Activated naive CD4-positive, alpha-beta T cell treated with anti-CD3 and anti-CD28 coated beads, Interleukin-2, amount 10 ng/mL, durations not matched to agents 7 days and 5 days (primary cell): Measurements from ENCODE around the gene SNX32.

Experiments used
- CTCF ChIA-PET: fragments of 350-600 bp; sonication (Branson Sonifier 250); formaldehyde crosslinking; loops from one replicate; lab custom pipeline; 2021; ENCODE audit warnings: antibody characterized with exemption; lab: Charles Lee
- DNase-seq: peaks from one replicate; pipeline ENCODE4 v3.0.0-alpha.2; 2020
- H3K27ac Mint-ChIP-seq: one replicate; pipeline ENCODE4 v1.8.0; 2021; ENCODE audit warnings: mild to moderate bottlenecking, moderate library complexity, mixed read lengths
- H3K27me3 Mint-ChIP-seq: one replicate; pipeline ENCODE4 v1.8.0; 2021; ENCODE audit warnings: mild to moderate bottlenecking, mixed read lengths
- H3K36me3 Mint-ChIP-seq: one replicate; pipeline ENCODE4 v1.8.0; 2021; ENCODE audit warnings: mixed read lengths
- H3K4me1 Mint-ChIP-seq: one replicate; pipeline ENCODE4 v1.8.0; 2021; ENCODE audit warnings: mixed read lengths
- H3K4me3 Mint-ChIP-seq: one replicate; pipeline ENCODE4 v1.8.0; 2021; ENCODE audit warnings: mild to moderate bottlenecking, moderate library complexity, mixed read lengths
- H3K9me3 Mint-ChIP-seq: one replicate; pipeline ENCODE4 v1.8.0; 2021; ENCODE audit warnings: mixed read lengths

Gene SNX32

DNA sequence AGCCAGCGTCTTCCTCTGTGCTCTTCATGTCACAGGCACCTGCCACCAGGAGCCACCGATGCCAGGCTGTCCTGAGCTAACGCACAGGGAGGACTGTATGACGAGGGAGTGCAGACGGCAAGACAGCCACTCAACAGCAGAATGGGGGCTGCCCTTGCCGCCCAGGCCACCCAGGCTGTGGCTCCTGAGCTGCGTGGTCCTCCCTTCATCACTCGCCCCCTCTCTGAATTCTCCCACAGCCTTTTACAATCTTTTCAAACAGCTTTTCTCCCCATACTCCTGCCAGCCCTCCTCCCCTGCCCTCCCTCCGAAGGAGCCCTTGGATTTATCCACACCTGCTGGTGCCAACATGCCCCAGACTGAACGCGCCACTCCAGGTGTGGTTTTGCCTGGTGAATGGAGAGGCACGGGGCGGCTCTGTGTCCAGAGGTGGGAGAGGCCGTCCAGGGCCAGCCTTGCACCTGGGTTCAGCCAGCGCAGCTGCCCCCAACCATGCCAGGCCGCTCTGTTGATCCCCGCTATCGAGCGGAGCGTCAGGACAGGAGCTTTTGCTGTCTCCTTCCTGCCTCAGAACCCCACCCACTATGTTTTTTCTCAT lies 24.9 kb upstream of the SNX32 start:
- Mint-ChIP-seq H3K4me1 (peaks cover 11% of the 10 kb centered on the region), H3K27ac (no peak overlapping the region), H3K36me3 (no peaks in the 10 kb centered on the region), H3K27me3 (peaks cover 62% of the 10 kb centered on the region), H3K4me3 (no peak overlapping the region), H3K9me3 (no peaks in the 10 kb centered on the region)
- no peak for DNase-seq
- CTCF ChIA-PET = interaction anchor here (1.0 to 3.8 kb wide), 3 partner anchors 29 to 78 kb away, joined by 3 to 19 read pairs (median 3); partner anchors contain the start of gene AP5B1

DNA sequence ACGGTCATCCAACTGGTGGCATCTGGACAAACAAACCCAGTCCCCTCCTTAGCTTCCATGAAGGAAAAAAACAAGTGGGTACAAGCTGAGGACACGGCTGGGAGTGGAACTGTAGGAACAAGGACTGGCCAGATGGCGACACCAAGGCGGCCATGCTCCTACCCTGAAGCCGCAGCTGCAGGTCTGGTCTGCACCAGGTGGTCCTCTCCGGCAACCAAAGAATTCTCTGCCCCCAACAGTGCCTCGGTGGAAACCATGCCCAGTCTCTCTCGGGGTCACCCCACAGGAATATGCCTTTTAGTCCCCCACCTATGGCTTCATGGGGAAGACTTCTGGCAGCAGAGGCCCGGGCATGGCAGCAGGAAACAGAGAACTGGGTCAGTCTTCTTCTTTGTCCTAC lies 24.3 kb upstream of the SNX32 start:
- no peak for DNase-seq
- Mint-ChIP-seq H3K27ac (no peak overlapping the region), H3K9me3 (no peaks in the 10 kb centered on the region), H3K27me3 (peaks cover 56% of the 10 kb centered on the region), H3K4me3 (no peak overlapping the region), H3K36me3 (no peaks in the 10 kb centered on the region), H3K4me1 (peaks cover 12% of the 10 kb centered on the region)
- CTCF ChIA-PET = interaction anchor here (1.0 to 3.8 kb wide), 4 partner anchors 30 to 104 kb away, joined by 3 to 19 read pairs (median 4); partner anchors contain the start of gene AP5B1

DNA sequence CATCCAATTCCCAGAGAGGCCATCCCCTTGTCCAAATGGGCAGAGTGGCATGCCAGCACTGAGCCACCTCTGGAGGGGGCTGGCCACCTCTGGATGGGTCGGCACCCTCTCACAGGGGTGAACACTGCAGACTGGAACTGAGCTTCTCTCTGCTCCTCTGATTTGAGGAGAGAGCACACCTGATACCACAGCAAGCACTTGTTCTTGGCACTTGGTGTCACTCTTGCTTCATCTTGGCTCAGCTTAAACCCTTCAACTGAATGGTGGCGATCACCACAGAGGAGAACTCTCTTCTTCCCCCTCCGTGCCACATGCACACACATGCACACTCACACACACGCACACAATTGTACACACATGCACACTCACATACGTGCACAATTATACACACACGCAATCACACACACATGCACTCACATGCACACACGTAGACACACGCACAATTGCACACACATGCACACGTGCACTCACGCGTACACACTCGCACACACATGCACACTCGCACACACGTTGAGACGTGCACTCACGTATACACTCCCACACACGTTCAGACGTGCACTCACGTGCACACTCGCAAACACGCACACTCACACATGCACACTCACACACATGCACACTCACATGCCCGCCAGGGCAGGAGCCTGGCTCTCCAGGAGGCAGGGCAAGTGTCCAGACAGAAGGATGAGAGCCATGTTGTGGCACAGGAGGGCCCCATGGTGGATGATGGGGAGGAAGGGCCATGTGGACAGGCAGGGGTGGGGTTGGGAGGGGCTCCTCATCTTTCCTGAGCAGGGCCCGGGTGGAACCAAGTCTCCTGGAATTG lies 23.5 kb upstream of the SNX32 start:
- Mint-ChIP-seq H3K4me1 (peaks cover 12% of the 10 kb centered on the region), H3K4me3 (no peak overlapping the region), H3K27ac (no peak overlapping the region), H3K27me3 (peaks cover 60% of the 10 kb centered on the region), H3K36me3 (no peaks in the 10 kb centered on the region), H3K9me3 (no peaks in the 10 kb centered on the region)
- CTCF ChIA-PET = interaction anchor here (1.0 to 3.8 kb wide), 5 partner anchors 30 to 105 kb away, joined by 3 to 19 read pairs (median 6); partner anchors contain the start of gene AP5B1
- DNase-seq = no peak

DNA sequence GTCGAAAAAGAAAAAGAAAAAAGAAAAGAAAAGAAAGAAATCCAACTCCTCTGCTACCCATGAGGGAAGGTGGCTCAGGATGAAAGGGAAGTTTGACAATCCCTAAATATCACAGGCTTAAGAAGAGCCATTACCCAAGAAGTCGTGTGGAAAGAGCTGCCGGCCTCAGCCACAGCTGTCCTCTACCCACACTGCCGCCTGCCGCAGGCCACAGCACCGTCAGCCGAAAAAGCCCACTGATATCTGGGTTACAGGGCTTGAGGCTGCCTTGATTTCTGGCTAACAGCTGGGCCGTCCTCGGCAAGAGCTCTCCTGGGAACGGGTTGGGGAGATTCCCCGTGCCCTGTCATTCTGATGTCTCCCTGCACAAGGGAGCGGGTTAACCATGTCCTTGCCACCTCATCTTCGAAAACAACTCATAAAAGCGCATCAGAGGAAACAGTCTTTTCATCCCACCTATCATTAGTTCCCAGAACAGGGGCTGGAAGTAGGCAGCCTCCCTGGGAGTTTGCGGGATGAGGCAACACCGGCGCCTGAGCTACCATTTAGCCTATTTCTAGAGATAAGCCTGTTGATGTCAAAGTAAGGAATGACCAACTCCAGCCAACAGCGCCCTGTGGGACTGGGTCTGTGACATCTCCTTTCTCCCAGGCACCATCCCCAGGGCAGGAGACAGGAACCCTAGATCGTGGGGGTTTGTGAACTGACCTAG lies 21.8 kb upstream of the SNX32 start:
- CTCF ChIA-PET = interaction anchor here (1.0 to 2.6 kb wide), 4 partner anchors 15 to 100 kb away, joined by 3 to 11 read pairs (median 5); partner anchors contain the start of genes AP5B1 and KAT5
- Mint-ChIP-seq H3K36me3 (peaks cover 7% of the 10 kb centered on the region), H3K4me1 (peaks cover 19% of the 10 kb centered on the region), H3K27ac (no peak overlapping the region), H3K9me3 (no peaks in the 10 kb centered on the region), H3K4me3 (no peak overlapping the region), H3K27me3 (peaks cover 52% of the 10 kb centered on the region)
- no peak for DNase-seq

DNA sequence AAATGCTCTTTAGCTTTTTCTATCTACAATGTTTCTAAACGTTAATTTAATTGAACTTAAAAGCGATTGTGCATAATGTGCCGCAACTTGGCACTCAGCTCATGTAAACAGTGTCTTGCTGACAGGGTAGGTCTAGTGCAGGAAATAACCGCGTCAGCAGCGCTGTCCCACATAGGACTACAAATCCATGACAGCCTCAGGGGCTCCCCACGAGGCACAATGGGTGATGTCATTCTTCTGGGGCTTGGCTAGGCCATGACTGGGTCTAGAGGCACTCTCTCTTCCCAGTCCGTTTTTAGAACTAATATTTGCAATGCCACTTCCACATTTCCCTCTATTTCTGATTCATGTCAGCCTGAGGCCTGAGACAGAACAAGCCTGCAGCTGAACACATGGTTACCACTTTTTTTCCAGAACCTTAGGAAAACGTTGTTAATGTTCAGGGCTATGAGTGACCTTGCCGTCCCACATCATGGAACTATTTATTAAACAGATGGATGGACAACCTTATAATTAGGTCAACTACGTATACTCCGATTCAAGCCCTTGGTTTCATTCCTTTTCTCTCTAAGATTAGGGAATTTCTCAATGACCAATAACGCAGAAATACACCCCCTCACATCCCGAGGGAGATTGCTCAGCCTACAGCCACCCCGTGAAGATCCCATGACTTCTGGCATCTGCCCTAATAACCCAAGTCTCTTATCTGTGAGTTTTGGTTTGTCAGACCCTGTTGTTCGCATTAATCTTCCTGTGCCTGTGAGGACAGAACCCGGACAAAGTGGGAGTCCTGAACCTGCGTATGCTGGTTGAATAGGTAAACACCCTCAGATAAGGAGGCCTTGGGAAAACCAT lies 19.4 kb upstream of the SNX32 start:
- Mint-ChIP-seq H3K27ac (no peak overlapping the region), H3K4me3 (no peak overlapping the region), H3K9me3 (no peaks in the 10 kb centered on the region), H3K27me3 (peaks cover 32% of the 10 kb centered on the region), H3K36me3 (peaks cover 7% of the 10 kb centered on the region), H3K4me1 (peaks cover 33% of the 10 kb centered on the region)
- CTCF ChIA-PET = interaction anchor here (1.0 to 6.5 kb wide), 4 partner anchors 13 to 103 kb away, joined by 3 to 128 read pairs (median 5); partner anchors contain the start of genes AP5B1 and KAT5
- DNase-seq = no peak

DNA sequence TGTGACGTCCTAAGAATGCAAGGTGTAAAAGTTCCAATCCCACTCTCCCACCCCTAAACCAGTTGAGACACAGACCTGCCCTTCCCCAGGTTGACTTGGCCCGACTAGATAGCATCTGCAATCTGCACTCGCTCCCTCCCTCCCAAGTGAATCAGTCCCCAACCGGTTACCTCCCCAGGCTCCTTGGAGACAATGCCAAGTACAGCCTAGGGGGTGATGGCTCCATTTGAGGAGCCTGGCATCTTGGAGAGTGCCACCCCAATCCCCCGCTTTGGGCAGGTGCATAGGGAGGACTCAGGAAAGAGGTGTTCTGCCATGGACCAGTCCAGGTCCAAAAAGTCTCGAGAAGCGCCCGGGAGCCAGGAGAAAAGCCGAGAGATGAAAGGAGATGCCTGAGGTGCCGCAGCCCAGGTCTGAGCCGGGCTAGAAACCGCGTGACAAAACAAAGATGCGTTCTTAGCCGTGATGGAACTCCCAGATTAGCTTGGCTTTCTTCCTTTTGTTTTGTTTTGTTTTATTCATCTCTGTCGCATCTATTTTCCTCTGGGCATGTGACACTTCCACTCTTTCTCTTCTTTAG lies 18.7 kb upstream of the SNX32 start:
- Mint-ChIP-seq H3K9me3 (no peaks in the 10 kb centered on the region), H3K27me3 (peaks cover 25% of the 10 kb centered on the region), H3K4me3 (no peak overlapping the region), H3K36me3 (peaks cover 7% of the 10 kb centered on the region), H3K27ac (no peak overlapping the region), H3K4me1 (peaks cover 33% of the 10 kb centered on the region)
- no peak for DNase-seq
- CTCF ChIA-PET = interaction anchor here (1.8 to 6.5 kb wide), 3 partner anchors 38 to 104 kb away, joined by 6 to 128 read pairs (median 33); partner anchors contain the start of genes AP5B1 and KAT5

DNA sequence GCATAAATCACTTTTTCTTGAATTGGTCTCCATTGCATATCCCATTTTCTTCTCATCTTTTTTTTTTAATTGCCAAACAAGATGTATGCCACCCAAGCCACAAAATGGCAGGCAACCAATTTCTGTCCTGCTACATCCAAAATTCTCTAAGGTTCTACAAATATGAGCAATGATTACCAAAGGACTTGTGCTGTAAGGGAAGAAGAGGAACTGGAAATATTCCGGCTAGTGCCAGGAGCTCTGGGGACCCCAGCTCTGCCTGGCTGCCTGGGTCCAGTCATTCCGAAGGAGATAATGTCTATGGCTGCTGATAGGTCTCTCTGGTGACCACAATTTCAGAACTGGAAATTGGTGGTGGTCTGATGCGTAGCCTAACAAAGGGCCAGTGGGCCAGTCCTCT lies 17.1 kb upstream of the SNX32 start:
- CTCF ChIA-PET = interaction anchor here (0.6 to 6.5 kb wide), 12 partner anchors 10 to 206 kb away, joined by 3 to 128 read pairs (median 4); partner anchors contain the start of genes AP5B1 and KAT5
- H3K36me3 Mint-ChIP-seq = peaks cover 7% of the 10 kb centered on the region
- no peak for DNase-seq
- no peaks in the 10 kb centered on the region for H3K9me3 Mint-ChIP-seq
- H3K27ac Mint-ChIP-seq = no peak overlapping the region
- H3K4me3 Mint-ChIP-seq = peak overlapping the region; percentile 73
- peaks cover 22% of the 10 kb centered on the region for H3K27me3 Mint-ChIP-seq
- peaks cover 23% of the 10 kb centered on the region for H3K4me1 Mint-ChIP-seq

DNA sequence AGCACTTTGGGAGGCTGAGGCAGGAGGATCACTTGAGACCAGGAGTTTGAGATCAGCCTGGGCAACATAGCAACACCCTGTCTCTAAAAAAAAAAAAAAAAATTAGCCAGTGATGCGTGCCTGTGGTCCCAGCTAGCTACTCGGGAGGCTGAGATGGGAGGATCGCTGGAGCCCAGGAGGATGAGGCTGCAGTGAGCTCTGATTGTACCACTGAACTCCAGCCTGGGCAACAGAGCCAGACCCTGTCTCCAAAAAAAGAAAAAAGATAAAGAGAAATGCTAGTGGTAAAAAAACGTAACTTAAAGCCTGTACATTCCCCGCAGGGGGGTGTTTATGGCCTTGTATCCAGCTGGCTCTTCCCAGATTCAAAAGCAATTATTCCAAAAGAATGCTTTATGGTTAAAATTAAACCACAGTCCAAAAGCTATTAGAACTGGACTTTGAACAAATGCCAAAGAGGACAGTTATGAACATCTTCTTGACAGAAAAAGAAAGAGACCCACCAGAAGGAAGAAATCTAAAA lies 16.4 kb upstream of the SNX32 start:
- H3K4me1 Mint-ChIP-seq = peaks cover 23% of the 10 kb centered on the region
- peak overlapping the region; percentile 84 for H3K27ac Mint-ChIP-seq
- no peak for DNase-seq
- H3K4me3 Mint-ChIP-seq = peak overlapping the region; percentile 73
- no peaks in the 10 kb centered on the region for H3K9me3 Mint-ChIP-seq
- H3K36me3 Mint-ChIP-seq = peaks cover 7% of the 10 kb centered on the region
- peaks cover 15% of the 10 kb centered on the region for H3K27me3 Mint-ChIP-seq
- CTCF ChIA-PET = interaction anchor here (0.8 to 6.5 kb wide), 13 partner anchors 16 to 205 kb away, joined by 3 to 128 read pairs (median 5); partner anchors contain the start of genes AP5B1, CCDC85B, KAT5 and RNASEH2C

DNA sequence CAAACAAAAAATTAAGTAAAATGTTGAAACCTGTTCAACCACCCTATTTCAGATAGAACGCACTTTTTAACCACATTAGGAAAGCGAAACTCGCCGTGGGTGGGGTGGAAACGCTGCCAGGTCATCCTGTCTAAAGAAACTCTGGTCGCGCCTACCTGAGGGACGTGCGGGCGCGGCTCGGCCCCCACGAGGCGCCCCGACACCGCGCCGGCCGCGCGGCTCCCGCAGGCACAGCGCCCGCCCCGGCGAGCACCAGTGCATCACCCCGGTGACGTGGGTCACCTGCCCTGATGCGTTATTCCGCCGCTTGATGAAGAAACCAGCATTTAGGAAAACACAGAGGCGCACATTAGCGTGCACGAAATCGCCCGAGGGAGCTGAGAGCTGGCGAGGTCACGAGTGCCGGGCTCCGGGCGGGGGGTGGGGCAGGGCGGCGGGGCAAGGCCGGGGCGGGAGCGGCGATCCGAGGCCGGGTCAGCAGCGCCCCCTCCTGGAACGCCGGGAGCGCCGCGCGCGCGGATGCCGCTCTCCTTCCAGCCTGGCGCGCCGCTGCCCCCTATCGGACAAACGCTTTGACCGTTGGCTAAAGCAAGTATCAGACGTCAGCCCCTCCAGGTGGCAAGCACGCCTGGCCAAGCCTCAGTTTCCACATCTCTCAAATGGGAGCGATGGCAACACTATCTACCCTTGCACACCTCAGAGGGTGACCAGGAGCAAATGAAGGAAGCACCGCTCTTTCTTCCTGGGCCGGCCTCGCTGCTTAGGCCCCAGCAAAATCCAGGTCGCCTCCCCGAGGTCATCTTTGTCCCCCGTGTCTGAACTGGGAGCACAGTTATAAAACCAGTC lies 15.7 kb upstream of the SNX32 start:
- Mint-ChIP-seq H3K9me3 (no peaks in the 10 kb centered on the region), H3K27ac (peak overlapping the region; percentile 84), H3K4me1 (peaks cover 23% of the 10 kb centered on the region), H3K27me3 (peaks cover 15% of the 10 kb centered on the region), H3K36me3 (peaks cover 7% of the 10 kb centered on the region), H3K4me3 (peak overlapping the region; percentile 73)
- CTCF ChIA-PET = interaction anchor here (0.7 to 6.5 kb wide), 18 partner anchors 10 to 204 kb away, joined by 3 to 128 read pairs (median 4); partner anchors contain the start of genes AP5B1, CCDC85B, KAT5 and RNASEH2C
- DNase-seq = peak; percentile 94

DNA sequence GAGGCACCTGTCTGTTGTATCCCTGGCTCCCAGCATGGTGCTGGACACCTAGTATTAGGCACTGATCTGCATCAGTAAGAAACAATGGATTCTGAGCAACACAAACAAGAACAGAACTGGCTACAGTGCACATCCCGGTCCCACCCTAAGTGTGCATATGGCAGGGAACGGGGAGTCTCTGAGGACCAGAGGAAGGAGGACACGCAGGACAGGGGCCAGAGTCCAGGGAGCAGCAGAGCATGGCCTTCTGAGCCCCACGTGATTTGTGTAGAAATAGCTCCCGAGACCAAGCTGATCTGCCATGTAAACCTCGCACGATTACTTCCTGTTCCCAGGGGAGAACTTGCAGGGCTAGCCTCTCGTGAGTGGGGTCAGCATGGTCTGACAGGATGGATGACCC lies 12.7 kb upstream of the SNX32 start:
- Mint-ChIP-seq H3K4me3 (no peak overlapping the region), H3K9me3 (no peaks in the 10 kb centered on the region), H3K4me1 (peaks cover 21% of the 10 kb centered on the region), H3K36me3 (peaks cover 7% of the 10 kb centered on the region), H3K27me3 (peaks cover 6% of the 10 kb centered on the region), H3K27ac (no peak overlapping the region)
- no peak for DNase-seq
- CTCF ChIA-PET = interaction anchor here (0.7 to 6.5 kb wide), 2 partner anchors 36 to 44 kb away, joined by 3 to 128 read pairs; partner anchors contain the start of gene AP5B1

DNA sequence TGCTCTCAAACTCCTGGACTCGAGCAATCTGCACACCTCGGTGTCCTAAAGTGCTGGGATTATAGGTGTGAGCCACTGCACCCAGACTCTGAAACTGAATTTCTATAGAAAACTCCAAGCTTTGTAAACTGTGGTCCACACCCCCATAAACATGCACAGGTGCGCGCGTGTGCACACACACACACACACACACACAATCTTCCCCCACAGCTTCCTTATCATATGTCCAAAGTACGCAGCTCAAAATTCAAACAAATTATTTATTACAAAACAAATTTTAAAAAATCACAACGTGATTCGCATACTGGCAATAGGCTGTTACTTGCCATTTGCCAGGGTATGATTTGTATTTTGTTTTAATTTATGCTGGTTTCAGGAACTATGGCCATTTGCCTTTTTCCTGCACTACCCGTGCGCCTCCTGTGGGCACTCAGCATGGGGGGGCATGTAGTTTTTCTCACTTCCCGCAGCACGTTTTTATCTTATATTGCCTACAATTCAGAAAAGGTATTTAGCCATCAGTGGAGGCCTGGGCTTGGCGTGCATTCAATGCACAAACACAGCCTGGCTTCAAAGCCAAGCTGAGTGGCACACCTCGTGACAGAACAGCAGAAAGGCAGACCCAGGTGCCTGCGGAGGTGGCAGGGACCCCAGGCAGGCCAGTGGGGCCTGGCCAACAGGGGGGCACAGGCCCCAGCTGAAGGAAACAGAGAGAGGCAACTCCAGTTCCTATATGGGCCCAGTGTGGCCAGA lies 10.8 kb upstream of the SNX32 start:
- CTCF ChIA-PET = interaction anchor here (1.3 to 3.1 kb wide), 2 partner anchors 43 to 112 kb away, joined by 4 to 15 read pairs; partner anchors contain the start of gene KAT5
- Mint-ChIP-seq H3K9me3 (no peaks in the 10 kb centered on the region), H3K4me3 (no peak overlapping the region), H3K27me3 (peaks cover 6% of the 10 kb centered on the region), H3K36me3 (no peaks in the 10 kb centered on the region), H3K27ac (no peak overlapping the region), H3K4me1 (peaks cover 12% of the 10 kb centered on the region)
- DNase-seq = no peak
